Kidney capillary endothelial cell (primary cell): Measurements from ENCODE around the gene MSRB2.
A peak's percentile ranks its signal among the peaks of the same experiment; 100 is the strongest.
"Not testable (repeated sequence)": the region's sequence is repeated elsewhere in the genome, so short reads cannot be mapped to it uniquely, and the experiment has no call there.

ENCODE experiments used
- DNase-seq: peaks from one replicate; pipeline ENCODE4 v3.0.0-alpha.2; 2018; ENCODE audit warnings: low spot score

Gene MSRB2

DNA sequence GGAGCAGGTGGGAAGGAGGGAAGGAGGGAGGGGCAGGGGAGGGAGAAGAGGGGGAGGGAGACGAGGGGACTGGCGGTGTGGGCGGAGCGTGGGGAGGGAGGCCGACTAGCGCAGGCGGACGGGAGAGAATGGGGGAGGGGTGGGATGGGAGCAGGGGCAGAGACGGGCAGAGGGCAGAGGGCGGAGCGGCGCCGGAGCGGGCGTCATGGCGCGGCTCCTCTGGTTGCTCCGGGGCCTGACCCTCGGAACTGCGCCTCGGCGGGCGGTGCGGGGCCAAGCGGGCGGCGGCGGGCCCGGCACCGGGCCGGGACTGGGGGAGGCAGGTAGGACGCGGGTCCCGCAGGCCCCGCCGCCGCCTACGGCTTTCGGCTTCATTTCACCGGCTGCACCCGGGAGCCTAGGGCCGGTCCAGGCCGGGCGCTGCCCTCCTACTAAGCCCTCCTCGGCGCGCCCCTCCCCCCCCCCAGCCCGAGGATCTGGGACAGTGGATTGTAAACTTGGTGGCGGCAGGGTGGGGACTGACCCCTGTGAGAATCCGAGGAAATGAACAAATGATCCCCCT, at the start of gene MSRB2:
MSRB2 (plus strand) TSS at position 176 of the 562 bp plus-strand sequence; CDS start at position 206, 30 bp downstream.
- DNase-seq, result peak; percentile 74

DNA sequence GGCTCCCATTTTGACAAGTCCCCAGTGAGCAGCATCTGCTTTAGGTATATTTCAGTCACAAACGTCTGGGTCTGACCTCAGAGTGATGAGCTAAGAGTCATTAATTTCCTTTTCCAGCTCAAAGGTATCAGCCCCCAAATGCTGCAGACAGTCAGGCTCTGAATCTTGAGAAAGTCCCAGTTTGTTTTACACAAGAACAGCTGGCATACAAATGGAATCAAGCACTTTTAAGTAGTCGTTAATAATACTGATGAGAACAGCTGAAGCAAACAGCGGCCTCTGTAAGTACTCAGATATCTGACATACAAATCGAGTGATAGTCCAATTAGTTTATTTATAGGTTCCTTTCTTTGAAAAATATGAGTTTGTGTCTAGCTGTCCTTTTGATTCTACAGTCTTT, 49.4 kb upstream of the MSRB2 start:
- DNase-seq, result no peak

GRCh38 chr10:23047201-23048050, 48.0 kb upstream of the MSRB2 start:
- DNase-seq, result no peak

- DNase-seq, result no peak
Observed at GRCh38 chr10:23048191-23048590, 47.2 kb upstream of the MSRB2 start.

GRCh38 chr10:23051278-23051677, 44.1 kb upstream of the MSRB2 start:
- no peak for DNase-seq

- no peak for DNase-seq
Observed at GRCh38 chr10:23051855-23052331, 43.5 kb upstream of the MSRB2 start.

DNA sequence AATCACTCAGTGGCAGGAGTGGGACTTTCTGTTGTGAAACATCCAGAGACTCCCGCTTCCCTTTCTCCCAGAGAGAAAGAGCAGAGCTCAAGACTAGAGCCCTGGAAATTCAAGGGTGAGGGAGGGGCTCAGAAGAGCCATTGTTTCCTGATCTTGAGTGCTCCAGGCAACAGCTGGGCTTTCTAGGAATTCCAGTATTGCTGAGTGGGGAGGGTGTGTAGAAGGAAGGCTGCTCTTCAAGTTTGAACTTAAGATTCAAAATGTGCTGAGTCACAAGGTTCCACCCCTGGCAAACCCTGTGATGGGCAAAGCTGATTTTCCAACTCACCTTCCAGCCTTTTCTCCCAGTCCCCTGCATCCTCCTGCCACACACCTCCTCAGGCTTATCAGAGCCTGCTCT, 42.3 kb upstream of the MSRB2 start:
- DNase-seq, result no peak

DNA sequence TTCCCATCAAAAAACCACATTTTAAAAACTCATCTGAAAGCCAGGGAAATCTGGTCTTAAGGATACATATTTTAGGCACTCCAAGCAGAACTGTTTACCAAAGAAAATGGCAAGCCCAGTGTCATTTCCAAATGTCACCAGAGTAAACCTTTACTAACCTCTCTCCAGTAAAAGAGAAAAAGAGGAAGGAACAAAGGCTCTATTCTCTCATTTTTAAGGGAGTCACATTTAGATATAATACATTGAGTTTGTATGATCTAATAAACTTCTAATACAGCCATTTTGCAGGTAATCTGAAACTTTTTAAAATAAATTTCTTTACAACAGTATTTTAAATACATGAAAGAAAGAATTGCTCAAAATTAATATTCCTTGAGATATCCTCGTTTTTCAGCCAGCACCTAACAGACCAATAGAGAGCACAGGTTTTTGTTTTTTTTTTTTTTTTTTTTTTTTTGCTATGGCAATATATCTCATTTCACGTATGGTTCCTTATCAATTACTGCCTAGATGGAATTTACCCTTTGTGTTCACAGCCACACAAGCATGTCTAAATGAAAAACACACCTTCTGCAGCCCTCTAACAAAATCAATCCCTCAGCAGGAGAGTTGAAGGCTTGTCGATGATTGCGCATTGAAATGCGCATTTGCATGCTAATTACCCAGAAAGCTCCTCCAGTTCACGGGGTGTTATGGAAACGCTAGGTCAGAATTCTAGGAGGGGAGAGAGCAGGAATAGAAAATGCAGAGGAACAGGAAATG, 39.8 kb upstream of the MSRB2 start:
- no peak for DNase-seq

DNA sequence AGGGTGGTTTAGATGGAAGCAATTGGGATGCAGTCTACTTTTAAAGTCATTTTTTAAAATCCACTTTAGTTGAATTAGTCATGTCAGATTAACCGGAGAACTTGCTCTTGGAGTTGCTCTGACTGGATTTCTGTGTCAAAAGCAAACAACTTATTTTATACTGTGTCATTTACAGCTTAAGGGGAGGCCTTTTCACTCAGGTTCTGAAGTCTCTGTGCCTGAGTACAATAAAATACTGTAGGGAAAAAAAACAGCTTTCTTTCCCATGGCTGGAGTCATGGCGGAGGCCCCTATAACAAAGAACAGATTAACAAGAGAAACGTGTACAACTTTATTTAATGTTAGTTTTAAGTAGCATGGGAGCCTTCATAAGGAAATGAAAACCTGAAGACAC, 39.2 kb upstream of the MSRB2 start:
- no peak for DNase-seq

GRCh38 chr10:23058366-23058765, 37.0 kb upstream of the MSRB2 start:
- no peak for DNase-seq

- DNase-seq, result no peak
Observed at GRCh38 chr10:23060918-23061317, 34.5 kb upstream of the MSRB2 start.

GRCh38 chr10:23063045-23063972, 32.1 kb upstream of the MSRB2 start:
- no peak for DNase-seq

DNA sequence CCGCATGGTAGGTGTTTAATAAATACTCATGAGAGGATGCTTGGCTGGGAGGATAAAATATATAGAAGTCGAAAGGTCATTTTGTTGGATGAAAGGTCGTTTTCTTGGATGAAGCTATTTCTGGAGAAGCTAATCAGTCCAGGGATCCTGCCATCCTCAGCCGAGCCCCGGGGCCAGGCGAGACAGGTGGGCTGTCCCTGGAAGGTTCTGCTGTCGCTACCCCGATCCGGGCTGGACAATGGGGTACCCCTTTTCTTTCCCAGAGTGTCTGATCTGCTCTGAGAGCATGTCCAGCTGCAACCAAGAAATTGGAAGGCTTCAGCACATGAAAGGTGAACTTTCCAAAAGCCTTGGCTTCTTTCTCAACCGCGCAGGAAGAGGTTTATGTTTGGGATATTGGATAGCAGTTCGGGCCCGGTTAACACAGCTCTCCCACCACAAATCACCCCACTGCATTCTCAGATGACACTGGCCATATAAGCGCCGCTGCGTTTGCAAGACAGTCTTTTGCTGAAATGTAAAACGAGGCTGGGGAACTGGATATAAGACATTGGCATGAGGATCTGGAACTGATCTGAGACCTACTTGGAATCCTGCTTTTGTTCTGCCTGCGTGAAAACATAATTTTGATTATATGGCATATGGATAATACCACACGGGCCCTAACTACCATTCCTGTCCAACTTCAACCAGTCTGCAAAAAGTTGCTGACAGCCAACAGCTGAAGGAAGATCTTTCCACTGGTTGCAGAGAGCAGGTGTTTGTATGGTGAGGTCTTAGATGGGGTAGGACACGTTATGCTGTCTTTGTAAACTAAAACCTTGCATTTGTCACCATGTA, 31.2 kb upstream of the MSRB2 start:
- DNase-seq, result no peak

DNA sequence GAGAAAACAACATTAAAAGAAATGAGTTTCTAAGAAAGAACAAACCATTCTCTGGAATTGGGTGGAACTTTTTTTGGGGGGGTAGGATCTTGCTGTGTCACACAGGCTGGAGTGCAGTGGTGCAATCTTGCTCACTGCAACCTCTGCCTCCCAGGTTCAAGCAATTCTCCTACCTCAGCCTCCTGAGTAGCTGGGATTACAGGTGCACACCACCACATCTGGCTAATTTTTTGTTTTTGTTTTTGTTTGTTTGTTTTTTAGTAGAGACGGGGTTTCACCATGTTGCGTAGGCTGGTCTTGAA, 30.6 kb upstream of the MSRB2 start:
- DNase-seq, result not testable (repeated sequence)

DNA sequence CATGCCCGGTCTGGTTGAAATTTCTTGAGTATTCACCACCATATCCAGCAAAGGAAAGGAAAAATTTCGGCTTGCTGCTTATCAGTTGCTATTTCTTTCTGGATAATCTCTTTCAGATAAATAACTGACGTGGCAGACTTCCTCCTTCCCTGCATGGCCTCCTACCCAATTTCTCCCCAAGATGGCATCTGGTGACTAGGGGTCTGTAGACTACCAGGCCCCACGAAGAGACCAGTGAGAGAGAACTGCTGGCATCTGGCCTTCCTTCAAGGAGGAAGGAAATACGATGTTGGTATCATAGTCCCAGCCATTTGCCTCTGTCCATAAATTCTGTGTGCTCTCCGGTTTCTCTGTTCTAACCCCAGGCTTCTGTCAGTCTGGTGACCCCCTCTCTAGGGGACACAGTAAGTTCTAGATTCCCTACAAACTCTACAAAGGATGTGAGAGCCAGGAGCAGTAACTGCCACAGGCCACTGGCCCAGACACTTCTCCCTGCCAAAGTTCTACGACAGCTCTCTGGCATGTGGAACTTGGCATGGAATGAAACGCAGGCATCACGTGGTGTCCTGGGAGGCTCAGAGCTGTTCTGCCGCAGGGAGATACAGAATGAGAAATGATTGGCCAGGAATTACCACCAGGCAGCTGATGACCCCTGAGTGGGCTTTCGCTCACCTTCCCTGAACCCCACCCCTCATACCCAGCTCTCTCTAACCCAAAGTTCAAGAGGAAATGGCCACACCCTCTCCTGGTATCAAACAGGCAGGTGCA, 30.0 kb upstream of the MSRB2 start:
- DNase-seq, result no peak

DNA sequence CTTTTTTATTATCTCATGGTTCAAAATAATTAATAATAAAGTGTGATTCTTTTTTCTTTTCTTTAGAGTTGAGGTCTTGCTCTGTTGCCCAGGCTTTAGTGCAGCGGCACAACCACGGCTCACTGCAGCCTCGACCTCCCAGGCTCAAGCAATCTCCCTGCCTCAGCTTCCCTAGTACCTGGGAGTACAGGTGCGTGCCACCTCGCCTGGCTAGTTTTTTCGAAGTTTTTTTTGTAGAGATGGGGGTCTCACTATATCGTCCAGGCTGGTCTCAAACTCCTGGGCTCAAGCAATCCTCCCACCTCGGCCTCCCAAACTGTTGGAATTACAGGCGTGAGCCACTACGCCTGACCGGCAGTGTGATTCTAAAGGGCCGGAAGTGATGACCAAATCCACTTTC, 28.0 kb upstream of the MSRB2 start:
- DNase-seq, result no peak

GRCh38 chr10:23067939-23068775, 27.2 kb upstream of the MSRB2 start:
- peak; percentile 47 for DNase-seq

- DNase-seq, result no peak
Observed at GRCh38 chr10:23069019-23069815, 26.2 kb upstream of the MSRB2 start.
